Fibroblast of lung (primary cell): Measurements from ENCODE around the gene TMED8. TPM values are rescaled to one million over a fixed set of nuclear protein-coding genes. Genes with fewer than 3 reads are reported as not detected.

ENCODE experiments used
- DNase-seq, 2 donors: peaks; one replicate each; pipeline versions ENCODE4 v3.0.0 to v3.0.0-alpha.2; 2010; ENCODE audit warnings: low read depth in 2 of 2
- H2AFZ ChIP-seq: 2 replicates; pipeline ENCODE4 v1.5.1; 2012; ENCODE audit warnings: low read length, control low read depth, inconsistent platforms
- H3K27ac ChIP-seq: 2 replicates; pipeline ENCODE4 v1.5.1; 2011; ENCODE audit warnings: low read length, control low read depth; ENCODE audit not compliant: insufficient read depth
- H3K27me3 ChIP-seq: 2 replicates; pipeline ENCODE4 v1.5.1; 2011; ENCODE audit warnings: mild to moderate bottlenecking, low read length; ENCODE audit not compliant: control insufficient read depth, insufficient read depth
- H3K36me3 ChIP-seq: 2 replicates; pipeline ENCODE4 v1.5.1; 2011; ENCODE audit warnings: low read length; ENCODE audit not compliant: control insufficient read depth, insufficient read depth
- H3K4me1 ChIP-seq: 2 replicates; pipeline ENCODE4 v1.5.1; 2011; ENCODE audit warnings: low read length; ENCODE audit not compliant: control insufficient read depth, insufficient read depth; ENCODE audit errors: extremely low read depth
- H3K4me2 ChIP-seq: 2 replicates; pipeline ENCODE4 v1.5.1; 2011; ENCODE audit warnings: low read length, control low read depth; ENCODE audit not compliant: insufficient read depth; ENCODE audit errors: extremely low read depth
- H3K4me3 ChIP-seq, 4 experiments: fragments of 200-600 bp in 1 of 4; sonication (generic) in 1 of 4; replicated peaks in 1 of 4; 2 replicates each; pipeline ENCODE4 v1.5.1; 2011 to 2016; ENCODE audit warnings: low read length in 4 of 4, low read depth in 3 of 4, mild to moderate bottlenecking in 3 of 4, control low read depth in 2 of 4, inconsistent platforms in 1 of 4, mixed read lengths in 1 of 4; ENCODE audit not compliant: insufficient read depth in 1 of 4; ENCODE audit errors: control extremely low read depth in 1 of 4
- H3K79me2 ChIP-seq: 2 replicates; pipeline ENCODE4 v1.5.1; 2012; ENCODE audit warnings: mild to moderate bottlenecking, low read length, inconsistent platforms; ENCODE audit not compliant: control insufficient read depth, insufficient read depth
- H3K9ac ChIP-seq: 2 replicates; pipeline ENCODE4 v1.5.1; 2011; ENCODE audit warnings: mild to moderate bottlenecking, low read length, control low read depth; ENCODE audit not compliant: insufficient read depth
- H3K9me3 ChIP-seq: 2 replicates; pipeline ENCODE4 v1.5.1; 2012; ENCODE audit warnings: low read depth, low read length; ENCODE audit not compliant: control insufficient read depth, insufficient read depth
- H4K20me1 ChIP-seq: 2 replicates; pipeline ENCODE4 v1.5.1; 2011; ENCODE audit warnings: low read length; ENCODE audit not compliant: control insufficient read depth, insufficient read depth; ENCODE audit errors: extremely low read depth
- EZH2 ChIP-seq: IDR thresholded peaks from 2 replicates; pipeline ENCODE4 v1.5.1; 2012; ENCODE audit warnings: low read length, control low read depth, mild to moderate bottlenecking; ENCODE audit errors: missing control alignments
- polyA plus RNA-seq, 2 donors: library from polyadenylated mRNA; depleted of rRNA in 1 of 2; stranded (reverse) in 1 of 2; unstranded in 1 of 2; fragments of >200 nt; gene quantifications; 2 replicates each; pipeline ENCODE4 v1.2.1, GENCODE V29; 2011 to 2012; ENCODE audit warnings: missing spikeins in 1 of 2
- total RNA-seq: library from RNA; depleted of rRNA; stranded (reverse); fragments of >200 nt; gene quantifications from 2 replicates; pipeline ENCODE4 v1.2.1, GENCODE V29; 2014
- TF ChIP-seq, protein P1 (sequence below), 2 donors: IDR thresholded peaks in 1 of 2; conservative IDR thresholded peaks in 1 of 2; 1 replicate in 1 of 2; 2 replicates in 1 of 2; pipeline ENCODE4 v1.5.1; 2011 to 2012; ENCODE audit warnings: low read length in 2 of 2, control low read depth in 1 of 2, inconsistent platforms in 1 of 2, low read depth in 1 of 2, mild to moderate bottlenecking in 1 of 2

Gene TMED8
- total and polyA plus RNA-seq, 2 donors (not counting 1 experiment from before 2014, with no cell fraction given): 7.0 to 7.4 TPM

DNA sequence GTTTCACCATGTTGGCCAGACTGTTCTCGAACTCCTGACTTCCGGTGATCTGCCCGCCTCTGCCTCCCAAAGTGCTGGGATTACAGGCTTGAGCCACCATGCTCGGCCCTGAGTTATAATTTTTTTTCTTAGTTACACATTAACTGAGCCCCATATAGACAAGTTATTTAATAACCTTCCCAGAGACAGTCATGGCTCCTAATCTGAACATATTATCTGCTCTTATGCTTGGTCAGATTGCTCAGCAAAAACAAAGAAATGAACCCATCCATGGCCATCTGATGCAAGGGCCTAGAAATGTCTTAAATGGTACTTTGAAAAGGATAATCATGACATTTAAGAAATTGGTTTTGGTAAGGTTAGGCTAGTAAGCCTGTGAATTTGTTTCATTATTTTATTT lies 13.3 kb upstream of the TMED8 start:
- Histone ChIP-seq H3K4me2 (no peak overlapping the region), H3K79me2 (no peaks in the 10 kb centered on the region), H3K36me3 (no peaks in the 10 kb centered on the region), H4K20me1 (no peaks in the 10 kb centered on the region), H3K27ac (no peak overlapping the region), H3K9ac (no peak overlapping the region), H2AFZ (no peak overlapping the region), H3K27me3 (no peaks in the 10 kb centered on the region), H3K9me3 (no peaks in the 10 kb centered on the region), H3K4me3 (no peak overlapping the region), H3K4me1 (no peaks in the 10 kb centered on the region)
- no peak for TF ChIP-seq EZH2
- TF ChIP-seq, protein P1, sequence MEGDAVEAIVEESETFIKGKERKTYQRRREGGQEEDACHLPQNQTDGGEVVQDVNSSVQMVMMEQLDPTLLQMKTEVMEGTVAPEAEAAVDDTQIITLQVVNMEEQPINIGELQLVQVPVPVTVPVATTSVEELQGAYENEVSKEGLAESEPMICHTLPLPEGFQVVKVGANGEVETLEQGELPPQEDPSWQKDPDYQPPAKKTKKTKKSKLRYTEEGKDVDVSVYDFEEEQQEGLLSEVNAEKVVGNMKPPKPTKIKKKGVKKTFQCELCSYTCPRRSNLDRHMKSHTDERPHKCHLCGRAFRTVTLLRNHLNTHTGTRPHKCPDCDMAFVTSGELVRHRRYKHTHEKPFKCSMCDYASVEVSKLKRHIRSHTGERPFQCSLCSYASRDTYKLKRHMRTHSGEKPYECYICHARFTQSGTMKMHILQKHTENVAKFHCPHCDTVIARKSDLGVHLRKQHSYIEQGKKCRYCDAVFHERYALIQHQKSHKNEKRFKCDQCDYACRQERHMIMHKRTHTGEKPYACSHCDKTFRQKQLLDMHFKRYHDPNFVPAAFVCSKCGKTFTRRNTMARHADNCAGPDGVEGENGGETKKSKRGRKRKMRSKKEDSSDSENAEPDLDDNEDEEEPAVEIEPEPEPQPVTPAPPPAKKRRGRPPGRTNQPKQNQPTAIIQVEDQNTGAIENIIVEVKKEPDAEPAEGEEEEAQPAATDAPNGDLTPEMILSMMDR (conservative IDR thresholded peaks at IDR 0.05 in 1 of 2, IDR thresholded peaks at IDR 0.05 in 1 of 2; ENCODE audit: low read depth in 1 of 2, low read length in 2 of 2): no peak
- DNase-seq: no peak

DNA sequence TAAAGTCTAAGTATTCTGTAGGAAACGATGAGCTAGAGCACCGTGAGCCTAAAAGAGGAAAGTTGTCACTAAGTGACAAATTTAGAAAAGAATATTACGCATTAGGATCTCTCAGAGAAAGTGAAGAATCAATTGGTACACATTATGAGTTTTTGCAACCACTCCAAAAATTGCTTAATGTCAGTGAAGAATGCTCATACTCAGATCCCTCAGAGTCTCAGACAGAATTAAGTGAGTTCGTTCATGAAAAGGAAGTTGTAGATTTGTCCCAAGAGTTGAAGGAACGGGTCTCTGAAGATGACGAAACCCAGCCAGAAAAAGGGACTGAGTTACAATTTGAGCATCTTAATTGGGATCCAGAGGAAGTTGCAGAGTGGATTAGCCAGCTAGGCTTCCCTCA lies 1.8 kb upstream of the TMED8 start:
- Histone ChIP-seq H3K36me3 (no peaks in the 10 kb centered on the region), H3K9me3 (no peaks in the 10 kb centered on the region), H4K20me1 (no peaks in the 10 kb centered on the region), H3K4me2 (no peak overlapping the region), H3K27me3 (no peaks in the 10 kb centered on the region), H3K27ac (no peak overlapping the region), H3K4me1 (no peaks in the 10 kb centered on the region), H3K4me3 (no peak overlapping the region), H2AFZ (no peak overlapping the region), H3K79me2 (no peaks in the 10 kb centered on the region), H3K9ac (no peak overlapping the region)
- no peak for DNase-seq
- TF ChIP-seq, protein P1 (conservative IDR thresholded peaks at IDR 0.05 in 1 of 2, IDR thresholded peaks at IDR 0.05 in 1 of 2; ENCODE audit: low read depth in 1 of 2, low read length in 2 of 2): no peak
- TF ChIP-seq EZH2: no peak

DNA sequence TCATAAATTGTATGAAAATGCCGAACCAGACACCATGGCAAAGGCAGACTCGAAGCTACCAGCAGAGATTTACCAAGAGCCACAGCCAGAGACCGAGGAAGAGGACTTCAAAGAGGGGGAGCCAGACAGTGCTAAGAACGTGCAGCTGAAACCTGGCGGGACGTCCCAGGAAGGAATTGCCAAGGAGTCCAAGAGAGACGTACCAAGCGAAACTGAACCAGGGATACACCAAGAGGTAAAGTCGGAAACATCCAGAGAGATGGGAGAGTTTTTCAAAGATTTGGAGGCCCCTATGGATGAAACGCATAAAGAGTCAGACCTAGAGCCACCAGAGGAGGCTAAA lies 579 bp upstream of the TMED8 start:
- H2AFZ ChIP-seq: peak overlapping the region; percentile 97
- H3K27ac ChIP-seq: peak overlapping the region; percentile 60
- no peaks in the 10 kb centered on the region for H3K79me2 ChIP-seq
- peak overlapping the region; percentile 91 for H3K4me2 ChIP-seq
- peak overlapping the region; percentile 74 for H3K9ac ChIP-seq
- no peaks in the 10 kb centered on the region for H3K36me3 ChIP-seq
- no peaks in the 10 kb centered on the region for H3K4me1 ChIP-seq
- H4K20me1 ChIP-seq: no peaks in the 10 kb centered on the region
- H3K9me3 ChIP-seq: no peaks in the 10 kb centered on the region
- TF ChIP-seq, protein P1 (conservative IDR thresholded peaks at IDR 0.05 in 1 of 2, IDR thresholded peaks at IDR 0.05 in 1 of 2; ENCODE audit: low read depth in 1 of 2, low read length in 2 of 2): no peak
- TF ChIP-seq EZH2: no peak
- peak overlapping the region; percentile 67 to 78 (median 74) for H3K4me3 ChIP-seq
- no peaks in the 10 kb centered on the region for H3K27me3 ChIP-seq
- DNase-seq: no peak
